ENCODE results near the gene POMC. TPM values are rescaled to one million over a fixed set of nuclear protein-coding genes. Genes with fewer than 3 reads are reported as not detected.
"Not testable (repeated sequence)": the region's sequence is repeated elsewhere in the genome, so short reads cannot be mapped to it uniquely, and the experiment has no call there.

The POMC gene
- total and polyA plus RNA-seq, 2 of the 13 experiments (the other 11 are each of a cell fraction or from before 2014, with no cell fraction given), result not detected

- no TSS peak for BruUV-seq (replicated peaks)
- TF ChIP-seq MAFK (conservative IDR thresholded peaks at IDR 0.05 in 1 of 2, IDR thresholded peaks at IDR 0.05 in 1 of 2; ENCODE audit: low read length in 2 of 2) (peak; percentile 20 to 38; a peak in 1 of 4 replicates), HNRNPL (IDR thresholded peaks at IDR 0.05; ENCODE audit: low read depth, low read length) (no peak)
- H3K4me3 ChIP-seq (replicated peaks in 1 of 3; ENCODE audit: insufficient read depth in 1 of 3, low read depth in 2 of 3, low read length in 3 of 3), result no peak overlapping the region
- intact Hi-C loops (cut with micrococcal nuclease; ENCODE audit: unreplicated experiment), result no loop called here
- no peak overlapping the region for H3K27ac ChIP-seq (ENCODE audit: extremely low read length, insufficient read depth, low read length)
- CTCF ChIA-PET (ENCODE audit: low intra/inter-chr PET ratio, low total read pairs), result no interaction called here
- H3K27me3 ChIP-seq (ENCODE audit: control insufficient read depth in 1 of 2, insufficient read depth in 2 of 2, low read length in 2 of 2), result no peaks in the 10 kb centered on the region
- H3K4me2 ChIP-seq (ENCODE audit: low read depth, low read length), result no peak overlapping the region
- H3K9ac ChIP-seq (ENCODE audit: insufficient read depth, low read depth, low read length), result no peak overlapping the region
- WGBS (ENCODE audit: low lambda C conversion rate), result 35% methylated on average over 6 of the region's 6 CpGs
- H3K36me3 ChIP-seq (replicated peaks in 1 of 2; ENCODE audit: control insufficient read depth in 1 of 2, insufficient read depth in 2 of 2, low read length in 2 of 2), result no peaks in the 10 kb centered on the region
- in situ Hi-C loops (cut with HindIII; ENCODE audit: extremely low pct_ligation_motif_present, low pct_unique_long_range_greater_than_20kb), result loop anchor here (25.0 kb wide), 1 partner anchor 734 kb away; no protein-coding TSS in a partner anchor
- H4K20me1 ChIP-seq (ENCODE audit: insufficient read depth, low read length), result no peaks in the 10 kb centered on the region
- DNase-seq (ENCODE audit: low spot score), result no peak
- H3K4me1 ChIP-seq (ENCODE audit: insufficient read depth, low read length), result 0 out of 2 replicates have a peak, but pooled peaks cover 5% of the 10 kb centered on the region
- POLR2A ChIA-PET, result no interaction called here
- FAIRE-seq, result no peak
- no peaks in the 10 kb centered on the region for H3K9me3 ChIP-seq (ENCODE audit: low read length)
- no peaks in the 10 kb centered on the region for H3K79me2 ChIP-seq (ENCODE audit: insufficient read depth, low read length)
- no peak overlapping the region for H2AFZ ChIP-seq (ENCODE audit: low read length)
- ATAC-seq, result no peak
These were observed 22.6 kb downstream of the POMC start for GRCh38 chr2:25145803-25146202.

DNA sequence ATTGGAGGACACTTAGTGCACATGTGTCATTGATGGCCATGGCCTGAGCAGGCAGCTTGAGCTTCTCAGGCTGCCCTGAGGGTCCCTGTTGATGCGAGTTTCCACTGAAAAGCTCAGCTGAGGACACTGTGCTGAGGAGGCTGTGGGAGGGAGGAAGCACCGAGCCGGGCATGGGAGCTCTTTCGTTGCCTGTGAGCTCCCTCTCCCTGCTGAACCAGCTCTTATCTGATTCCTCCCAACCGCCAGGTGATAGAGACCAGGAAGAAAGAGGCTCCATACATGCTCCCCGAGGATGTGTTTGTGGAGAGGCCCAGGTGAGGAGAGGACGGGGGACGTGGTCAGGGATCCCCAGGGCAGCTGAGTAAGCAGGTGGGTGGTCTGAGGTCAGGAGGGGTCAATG lies 27.3 kb downstream of the POMC start:
- H4K20me1 ChIP-seq (ENCODE audit: insufficient read depth, low read length), result no peaks in the 10 kb centered on the region
- intact Hi-C loops (cut with micrococcal nuclease; ENCODE audit: unreplicated experiment) (no loop called here), in situ Hi-C loops (cut with HindIII; ENCODE audit: extremely low pct_ligation_motif_present, low pct_unique_long_range_greater_than_20kb) (loop anchor here (25.0 kb wide), 1 partner anchor 729 kb away; no protein-coding TSS in a partner anchor)
- no TSS peak for BruUV-seq (replicated peaks)
- no peaks in the 10 kb centered on the region for H3K9me3 ChIP-seq (ENCODE audit: low read length)
- peaks cover 0 to 23% of the 10 kb centered on the region in 2 experiments; a peak in 2 of 5 replicates for H3K27me3 ChIP-seq (ENCODE audit: control insufficient read depth in 1 of 2, insufficient read depth in 2 of 2, low read length in 2 of 2)
- H2AFZ ChIP-seq (ENCODE audit: low read length), result no peak overlapping the region
- no peak for TF ChIP-seq CBX2 (IDR thresholded peaks at IDR 0.05; ENCODE audit: low read depth, low read length)
- no peak for TF ChIP-seq CBX2 (CRISPR knock-in tag; IDR thresholded peaks at IDR 0.05; ENCODE audit: low read depth)
- TF ChIP-seq ZFP36 (IDR thresholded peaks at IDR 0.05; ENCODE audit: borderline replicate concordance, low read depth, low read length, partially characterized antibody), result no peak
- no peak for TF ChIP-seq TCF7 (IDR thresholded peaks at IDR 0.05; ENCODE audit: low read depth)
- TF ChIP-seq ZNF878 (CRISPR knock-in tag; IDR thresholded peaks at IDR 0.05), result no peak
- TF ChIP-seq ZNF280B (CRISPR knock-in tag; IDR thresholded peaks at IDR 0.05; ENCODE audit: borderline replicate concordance), result no peak
- TF ChIP-seq SP1 (IDR thresholded peaks at IDR 0.05), result no peak
- no peak for TF ChIP-seq SP1 (CRISPR knock-in tag; IDR thresholded peaks at IDR 0.05)
- ChIA-PET CTCF (ENCODE audit: low intra/inter-chr PET ratio, low total read pairs) (no interaction called here), POLR2A (no interaction called here)
- no peaks in the 10 kb centered on the region for H3K79me2 ChIP-seq (ENCODE audit: insufficient read depth, low read length)
- H3K4me1 ChIP-seq (ENCODE audit: insufficient read depth, low read length), result 0 out of 2 replicates have a peak, but pooled peaks cover 5% of the 10 kb centered on the region
- no peak for DNase-seq (ENCODE audit: low spot score)
- no peaks in the 10 kb centered on the region for H3K36me3 ChIP-seq (replicated peaks in 1 of 2; ENCODE audit: control insufficient read depth in 1 of 2, insufficient read depth in 2 of 2, low read length in 2 of 2)
- no peak for FAIRE-seq
- no peak overlapping the region for H3K4me3 ChIP-seq (replicated peaks in 1 of 3; ENCODE audit: insufficient read depth in 1 of 3, low read depth in 2 of 3, low read length in 3 of 3)
- 5% methylated on average over 4 of the region's 8 CpGs for WGBS (ENCODE audit: low lambda C conversion rate)
- no peak overlapping the region for H3K27ac ChIP-seq (ENCODE audit: extremely low read length, insufficient read depth, low read length)
- no peak overlapping the region for H3K9ac ChIP-seq (ENCODE audit: insufficient read depth, low read depth, low read length)
- peak; percentile 42 for ATAC-seq
- no peak overlapping the region for H3K4me2 ChIP-seq (ENCODE audit: low read depth, low read length)

DNA sequence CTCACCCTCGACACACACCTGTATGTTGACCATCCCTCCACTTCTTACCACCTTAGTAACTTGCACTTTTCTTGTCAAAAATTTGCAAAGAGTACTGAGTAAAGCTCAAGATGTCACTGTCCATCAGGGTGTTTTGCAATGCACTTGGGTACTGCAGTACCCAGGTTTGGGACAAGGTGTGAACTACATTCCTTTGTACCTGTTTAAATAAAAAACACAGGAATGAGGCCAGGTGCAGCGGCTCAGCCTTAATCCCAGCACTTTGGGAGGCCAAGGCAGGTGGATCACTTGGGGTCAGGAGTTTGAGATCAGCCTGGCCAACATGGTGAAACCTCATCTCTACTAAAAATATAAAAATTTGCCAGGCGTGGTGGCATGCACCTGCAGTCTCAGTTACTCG lies 27.8 kb downstream of the POMC start:
- ATAC-seq; H3K27ac ChIP-seq (ENCODE audit: extremely low read length, insufficient read depth, low read length); POLR2A ChIA-PET; H3K4me2 ChIP-seq (ENCODE audit: low read depth, low read length); H3K9ac ChIP-seq (ENCODE audit: insufficient read depth, low read depth, low read length); BruUV-seq (replicated peaks); H3K4me3 ChIP-seq (replicated peaks in 1 of 3; ENCODE audit: insufficient read depth in 1 of 3, low read depth in 2 of 3, low read length in 3 of 3); H3K9me3 ChIP-seq (ENCODE audit: low read length); H4K20me1 ChIP-seq (ENCODE audit: insufficient read depth, low read length); H3K36me3 ChIP-seq (replicated peaks in 1 of 2; ENCODE audit: control insufficient read depth in 1 of 2, insufficient read depth in 2 of 2, low read length in 2 of 2); H3K79me2 ChIP-seq (ENCODE audit: insufficient read depth, low read length); H2AFZ ChIP-seq (ENCODE audit: low read length); CTCF ChIA-PET (ENCODE audit: low intra/inter-chr PET ratio, low total read pairs); FAIRE-seq; intact Hi-C loops (cut with micrococcal nuclease; ENCODE audit: unreplicated experiment); DNase-seq (ENCODE audit: low spot score); H3K4me1 ChIP-seq (ENCODE audit: insufficient read depth, low read length): not testable (repeated sequence)
- in situ Hi-C loops (cut with HindIII; ENCODE audit: extremely low pct_ligation_motif_present, low pct_unique_long_range_greater_than_20kb), result loop anchor here (25.0 kb wide), 1 partner anchor 728 kb away; no protein-coding TSS in a partner anchor
- peaks cover 0 to 23% of the 10 kb centered on the region in 2 experiments; a peak in 2 of 5 replicates for H3K27me3 ChIP-seq (ENCODE audit: control insufficient read depth in 1 of 2, insufficient read depth in 2 of 2, low read length in 2 of 2)
- WGBS (ENCODE audit: low lambda C conversion rate), result 28% methylated on average over 4 of the region's 4 CpGs

Data from HepG2 (cell line).